ENCODE measurements around the gene ZNF142.

DNA sequence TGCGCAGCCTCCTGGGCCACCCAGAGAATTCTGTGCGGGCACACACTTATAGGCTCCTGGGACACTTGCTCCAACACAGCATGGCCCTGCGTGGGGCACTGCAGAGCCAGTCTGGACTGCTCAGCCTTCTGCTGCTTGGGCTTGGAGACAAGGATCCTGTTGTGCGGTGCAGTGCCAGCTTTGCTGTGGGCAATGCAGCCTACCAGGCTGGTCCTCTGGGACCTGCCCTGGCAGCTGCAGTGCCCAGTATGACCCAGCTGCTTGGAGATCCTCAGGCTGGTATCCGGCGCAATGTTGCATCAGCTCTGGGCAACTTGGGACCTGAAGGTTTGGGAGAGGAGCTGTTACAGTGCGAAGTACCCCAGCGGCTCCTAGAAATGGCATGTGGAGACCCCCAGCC, 39.5 kb upstream of the ZNF142 start:
- TF ChIP-seq POLR2AphosphoS5 (IDR thresholded peaks at IDR 0.05; ENCODE audit: low read depth, low read length) (no peak), CTCF (IDR thresholded peaks at IDR 0.05) (no peak), SIN3A (IDR thresholded peaks at IDR 0.05; ENCODE audit: borderline replicate concordance, insufficient read depth, low read depth, low read length) (no peak)
- TF ChIP-seq, protein P1, sequence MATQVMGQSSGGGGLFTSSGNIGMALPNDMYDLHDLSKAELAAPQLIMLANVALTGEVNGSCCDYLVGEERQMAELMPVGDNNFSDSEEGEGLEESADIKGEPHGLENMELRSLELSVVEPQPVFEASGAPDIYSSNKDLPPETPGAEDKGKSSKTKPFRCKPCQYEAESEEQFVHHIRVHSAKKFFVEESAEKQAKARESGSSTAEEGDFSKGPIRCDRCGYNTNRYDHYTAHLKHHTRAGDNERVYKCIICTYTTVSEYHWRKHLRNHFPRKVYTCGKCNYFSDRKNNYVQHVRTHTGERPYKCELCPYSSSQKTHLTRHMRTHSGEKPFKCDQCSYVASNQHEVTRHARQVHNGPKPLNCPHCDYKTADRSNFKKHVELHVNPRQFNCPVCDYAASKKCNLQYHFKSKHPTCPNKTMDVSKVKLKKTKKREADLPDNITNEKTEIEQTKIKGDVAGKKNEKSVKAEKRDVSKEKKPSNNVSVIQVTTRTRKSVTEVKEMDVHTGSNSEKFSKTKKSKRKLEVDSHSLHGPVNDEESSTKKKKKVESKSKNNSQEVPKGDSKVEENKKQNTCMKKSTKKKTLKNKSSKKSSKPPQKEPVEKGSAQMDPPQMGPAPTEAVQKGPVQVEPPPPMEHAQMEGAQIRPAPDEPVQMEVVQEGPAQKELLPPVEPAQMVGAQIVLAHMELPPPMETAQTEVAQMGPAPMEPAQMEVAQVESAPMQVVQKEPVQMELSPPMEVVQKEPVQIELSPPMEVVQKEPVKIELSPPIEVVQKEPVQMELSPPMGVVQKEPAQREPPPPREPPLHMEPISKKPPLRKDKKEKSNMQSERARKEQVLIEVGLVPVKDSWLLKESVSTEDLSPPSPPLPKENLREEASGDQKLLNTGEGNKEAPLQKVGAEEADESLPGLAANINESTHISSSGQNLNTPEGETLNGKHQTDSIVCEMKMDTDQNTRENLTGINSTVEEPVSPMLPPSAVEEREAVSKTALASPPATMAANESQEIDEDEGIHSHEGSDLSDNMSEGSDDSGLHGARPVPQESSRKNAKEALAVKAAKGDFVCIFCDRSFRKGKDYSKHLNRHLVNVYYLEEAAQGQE (IDR thresholded peaks at IDR 0.05; ENCODE audit: insufficient read depth in 1 of 2, low read depth in 2 of 2, low read length in 1 of 2), result no peak

Data from Panc1 (cell line).